ENCODE data around the gene UTS2R.

GRCh38 chr17:82334622-82335394 is 36.8 kb upstream of the UTS2R start:
- TF ChIP-seq POLR2AphosphoS5 (IDR thresholded peaks at IDR 0.05; ENCODE audit: low read depth, low read length): no peak
- no peak for TF ChIP-seq POLR2A (IDR thresholded peaks at IDR 0.05; ENCODE audit: low read depth, low read length)
- TF ChIP-seq SPI1 (IDR thresholded peaks at IDR 0.05; ENCODE audit: low read depth, low read length): no peak
- TF ChIP-seq TAF1 (IDR thresholded peaks at IDR 0.05; ENCODE audit: low read depth, low read length): no peak

Measured in GM12891 (cell line).